ENCODE results near the gene CNDP1.

The CNDP1 gene

GRCh38 chr18:74494514-74494913 is 39.8 kb upstream of the CNDP1 start:
- no peak for TF ChIP-seq ZFX (IDR thresholded peaks at IDR 0.05; ENCODE audit: borderline replicate concordance)
- no peak for TF ChIP-seq CTCF (IDR thresholded peaks at IDR 0.05)
- H3K27ac ChIP-seq: no peak overlapping the region

- TF ChIP-seq ZFX (IDR thresholded peaks at IDR 0.05; ENCODE audit: borderline replicate concordance) (no peak), CTCF (IDR thresholded peaks at IDR 0.05) (no peak)
- H3K27ac ChIP-seq: peak within 1 kb of the TSS; percentile 73
Observed at GRCh38 chr18:74495581-74496507, 38.5 kb upstream of the CNDP1 start, which contains the start of gene CNDP2. TSS of gene CNDP2 (plus strand) at chr18:74496363. CDS start at chr18:74499974, 3,611 bp downstream.

GRCh38 chr18:74496508-74497323 is 37.6 kb upstream of the CNDP1 start:
- TF ChIP-seq CTCF (IDR thresholded peaks at IDR 0.05): peak; percentile 25
- no peak for TF ChIP-seq ZFX (IDR thresholded peaks at IDR 0.05; ENCODE audit: borderline replicate concordance)
- peak overlapping the region; percentile 73 for H3K27ac ChIP-seq

GRCh38 chr18:74497324-74497676 is 37.0 kb upstream of the CNDP1 start:
- peak overlapping the region; percentile 73; the same call in 1 of the 2 replicates for H3K27ac ChIP-seq
- TF ChIP-seq ZFX (IDR thresholded peaks at IDR 0.05; ENCODE audit: borderline replicate concordance) (no peak), CTCF (IDR thresholded peaks at IDR 0.05) (no peak)

- H3K27ac ChIP-seq: no peak overlapping the region
- TF ChIP-seq CTCF (IDR thresholded peaks at IDR 0.05): no peak
- no peak for TF ChIP-seq ZFX (IDR thresholded peaks at IDR 0.05; ENCODE audit: borderline replicate concordance)
Observed at GRCh38 chr18:74497778-74498177, 36.5 kb upstream of the CNDP1 start.

GRCh38 chr18:74498712-74499627 is 35.3 kb upstream of the CNDP1 start:
- no peak overlapping the region for H3K27ac ChIP-seq
- TF ChIP-seq ZFX (IDR thresholded peaks at IDR 0.05; ENCODE audit: borderline replicate concordance): no peak
- TF ChIP-seq CTCF (IDR thresholded peaks at IDR 0.05): no peak

Measured in 22Rv1 (cell line).